Fibroblast of upper back skin (primary cell): ENCODE results near the gene SLC6A6.

Experiments used
- DNase-seq: peaks from one replicate; pipeline ENCODE4 v3.0.0-alpha.2; 2013

Gene SLC6A6

DNA sequence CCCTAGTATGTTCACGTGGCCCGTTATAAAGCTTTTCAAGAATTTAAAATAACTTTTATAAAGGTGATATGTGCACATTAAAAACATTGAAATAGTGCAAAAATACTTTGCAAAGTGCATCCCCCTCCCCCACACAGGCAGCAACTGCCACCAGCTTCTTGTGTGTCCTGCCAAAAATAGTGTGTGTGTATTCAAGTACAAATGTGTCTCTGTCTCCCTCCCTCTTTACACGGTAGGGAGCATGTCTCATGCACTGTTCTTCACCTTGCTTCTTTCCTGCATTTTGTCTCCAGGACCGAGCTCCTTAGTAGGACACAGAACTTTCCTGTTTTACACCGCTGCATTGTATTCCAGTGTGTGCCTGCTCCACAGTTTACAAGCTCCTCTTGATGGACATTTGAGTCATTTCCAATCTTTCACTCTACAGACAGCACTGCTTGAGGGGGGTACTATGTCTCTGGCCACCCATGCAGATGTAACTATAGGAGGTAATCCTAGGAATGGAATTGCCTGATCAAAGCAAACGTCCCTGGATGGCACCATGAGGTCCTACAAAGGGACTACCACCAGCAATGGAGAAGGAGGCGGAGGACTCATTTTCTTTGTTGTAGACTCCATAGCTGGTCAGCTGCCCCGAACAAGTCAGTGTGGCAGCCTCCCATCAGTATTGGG lies 52.4 kb downstream of the SLC6A6 start:
- no peak for DNase-seq

DNA sequence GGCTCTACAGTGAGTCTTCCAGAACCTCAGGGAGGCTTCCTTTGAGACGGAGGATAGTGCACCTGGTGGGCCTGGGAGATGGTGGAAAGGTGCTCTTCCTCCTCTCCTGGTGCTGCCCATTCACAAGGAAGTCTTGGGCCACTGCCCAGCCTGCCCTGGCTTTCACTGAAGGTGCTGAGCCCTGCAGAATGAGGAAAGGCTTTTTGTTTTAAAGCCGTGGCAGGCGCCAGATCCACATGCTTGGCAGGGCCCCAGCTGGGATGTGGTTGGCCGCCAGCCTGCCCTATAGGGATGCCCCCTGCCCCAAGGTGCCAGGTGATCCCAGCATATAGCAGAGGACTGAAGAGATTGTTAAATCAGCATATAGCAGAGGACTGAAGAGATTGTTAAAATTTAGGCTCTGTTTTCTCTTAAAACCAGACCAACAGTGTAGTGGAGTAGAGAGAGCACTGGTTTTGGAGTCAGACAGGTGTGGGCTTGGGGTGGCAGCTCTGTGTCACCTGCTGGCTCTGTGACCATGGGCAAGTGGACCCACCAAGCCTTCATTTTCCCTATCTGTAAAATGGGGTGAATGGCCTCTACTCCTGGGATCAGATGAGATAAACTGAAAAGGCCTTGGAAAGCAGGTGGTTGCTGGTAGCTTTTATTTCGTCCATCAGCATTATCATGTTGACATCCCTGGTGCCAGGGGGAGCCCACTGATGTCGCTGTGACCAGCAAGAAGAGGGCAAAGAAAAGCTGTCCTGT lies 53.3 kb downstream of the SLC6A6 start:
- no peak for DNase-seq

DNA sequence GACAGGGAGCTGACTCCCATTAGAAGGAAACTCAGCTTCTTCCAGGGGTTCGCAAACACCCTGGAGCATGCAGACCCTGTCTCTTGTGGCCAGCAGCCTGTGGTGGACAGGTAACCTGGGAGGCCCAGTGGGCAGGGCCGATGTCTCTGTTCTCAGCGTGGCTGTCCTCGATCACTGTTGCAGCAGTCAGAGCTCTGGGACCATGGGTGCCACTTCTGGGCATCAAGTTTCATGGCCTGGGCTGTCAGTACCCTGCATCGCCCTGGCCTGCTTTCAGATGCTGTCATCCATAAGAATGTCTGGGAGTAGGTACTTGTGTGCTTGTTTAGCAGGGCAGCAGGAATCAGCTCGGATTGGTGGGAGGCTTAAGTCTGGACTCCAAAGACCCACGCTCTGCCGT lies 54.4 kb downstream of the SLC6A6 start:
- no peak for DNase-seq

DNA sequence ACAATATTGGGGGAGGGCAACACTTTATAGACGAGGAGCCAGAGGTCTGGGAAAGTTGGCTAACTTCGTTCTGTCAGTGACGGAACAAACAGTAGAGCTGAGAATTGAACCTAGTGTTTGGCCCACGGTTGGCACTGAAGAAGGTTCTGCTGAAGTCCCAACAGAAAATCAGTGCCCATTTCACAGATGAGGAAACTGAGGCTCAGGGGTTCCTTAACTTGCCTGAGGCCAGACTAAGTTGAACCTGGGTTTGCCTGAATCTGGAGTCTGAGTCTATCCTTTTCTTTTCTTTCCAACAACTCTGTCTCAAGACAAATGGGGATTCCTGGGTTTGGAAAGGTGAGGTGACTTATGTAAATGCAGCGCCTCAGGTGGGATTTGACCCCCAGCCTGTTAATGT lies 55.1 kb downstream of the SLC6A6 start:
- DNase-seq: no peak

DNA sequence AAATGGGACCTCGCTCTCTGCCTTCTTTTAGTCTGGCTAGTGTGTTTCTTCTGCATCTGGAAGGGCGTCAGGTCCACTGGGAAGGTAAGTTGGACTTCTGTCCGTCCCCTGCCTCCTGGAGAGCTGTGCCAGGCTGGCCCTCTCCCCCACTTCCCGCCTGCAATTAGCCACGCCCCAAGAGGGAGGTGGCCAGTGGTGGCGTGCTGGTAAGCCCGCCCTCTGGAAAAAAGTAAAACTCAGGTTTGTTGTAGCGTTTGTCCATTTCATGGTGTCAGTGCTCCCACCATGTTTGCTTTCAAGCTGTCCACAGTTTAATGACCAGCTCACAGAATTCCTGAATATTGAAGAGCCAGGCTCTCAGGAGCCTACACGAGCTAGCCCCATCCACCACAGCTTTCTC lies 55.6 kb downstream of the SLC6A6 start:
- no peak for DNase-seq

DNA sequence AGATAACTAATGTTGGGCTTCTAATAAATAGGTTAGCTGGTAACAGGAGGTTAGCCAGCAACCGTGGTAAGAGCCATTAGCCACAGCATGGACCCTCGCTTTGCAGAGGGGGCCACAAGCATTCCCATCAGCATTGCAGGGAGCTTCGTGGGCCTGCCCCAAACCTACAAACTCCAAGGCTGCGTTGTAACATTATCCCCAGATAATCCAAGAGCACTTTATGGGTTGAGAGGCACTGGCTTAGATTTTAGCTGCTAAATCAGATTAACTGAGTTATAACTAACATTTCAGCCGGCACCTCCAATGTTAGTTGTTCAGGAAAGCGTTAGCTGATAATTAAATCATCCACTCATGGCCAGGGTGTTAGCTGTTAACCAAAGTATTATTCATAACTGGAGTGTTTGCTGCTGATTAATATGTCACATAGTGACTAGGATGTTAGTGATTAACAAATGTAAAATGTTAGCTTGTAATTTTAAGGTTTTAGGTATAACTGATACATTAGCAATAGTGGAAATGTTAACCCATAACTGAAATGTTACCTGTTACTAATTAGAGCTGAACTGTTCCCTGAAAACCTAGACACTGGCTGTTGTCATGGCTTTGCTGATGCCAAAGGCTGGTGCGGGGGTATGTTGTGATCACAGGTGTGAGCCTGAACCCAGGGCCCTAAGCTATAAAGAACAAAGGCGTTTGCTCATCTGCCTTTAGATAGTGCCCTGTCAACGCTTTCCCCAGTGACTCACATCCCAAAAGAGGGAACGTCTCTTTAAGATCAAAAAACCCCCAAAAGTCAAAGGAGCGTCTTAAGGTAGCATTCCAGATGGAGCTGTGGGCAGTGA lies 56.2 kb downstream of the SLC6A6 start:
- no peak for DNase-seq

DNA sequence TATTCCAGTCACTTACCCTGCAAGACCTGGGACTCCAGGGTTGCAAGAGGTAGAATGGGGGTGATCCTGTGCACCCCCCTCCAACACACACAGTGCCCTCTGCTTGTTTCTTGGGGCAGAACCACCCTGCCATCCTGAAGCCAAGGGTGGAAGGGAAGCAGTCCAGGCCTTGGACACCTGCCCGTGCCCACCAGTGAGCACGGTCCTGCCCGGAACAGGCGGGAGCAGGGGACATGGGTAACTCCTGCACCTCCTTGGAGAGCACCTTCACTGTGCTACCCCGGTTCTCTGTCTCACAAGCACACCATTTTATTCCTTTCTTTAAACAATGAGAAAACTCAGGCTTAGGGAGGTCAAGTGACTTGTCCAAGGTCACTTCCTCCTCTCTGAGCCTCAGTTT lies 57.0 kb downstream of the SLC6A6 start:
- DNase-seq: no peak

DNA sequence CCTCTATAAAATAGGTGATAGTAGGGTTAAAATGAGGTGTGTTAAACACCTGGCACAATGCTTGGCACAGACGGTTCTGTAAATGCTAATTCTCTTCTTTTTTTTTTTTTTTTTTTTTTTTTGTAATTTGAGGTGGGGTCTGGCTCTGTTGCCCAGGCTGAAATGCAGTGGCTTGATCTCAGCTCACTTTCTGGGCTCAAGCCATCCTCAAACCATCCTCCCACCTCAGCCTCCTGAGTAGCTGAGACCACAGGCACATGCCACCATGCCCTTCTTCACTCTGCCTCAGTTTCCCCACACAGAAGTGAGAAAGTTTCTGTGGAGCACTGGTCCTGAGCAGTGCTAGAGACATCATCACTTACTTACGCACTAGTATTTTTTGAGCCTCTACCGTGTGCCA lies 57.4 kb downstream of the SLC6A6 start:
- DNase-seq: no peak

DNA sequence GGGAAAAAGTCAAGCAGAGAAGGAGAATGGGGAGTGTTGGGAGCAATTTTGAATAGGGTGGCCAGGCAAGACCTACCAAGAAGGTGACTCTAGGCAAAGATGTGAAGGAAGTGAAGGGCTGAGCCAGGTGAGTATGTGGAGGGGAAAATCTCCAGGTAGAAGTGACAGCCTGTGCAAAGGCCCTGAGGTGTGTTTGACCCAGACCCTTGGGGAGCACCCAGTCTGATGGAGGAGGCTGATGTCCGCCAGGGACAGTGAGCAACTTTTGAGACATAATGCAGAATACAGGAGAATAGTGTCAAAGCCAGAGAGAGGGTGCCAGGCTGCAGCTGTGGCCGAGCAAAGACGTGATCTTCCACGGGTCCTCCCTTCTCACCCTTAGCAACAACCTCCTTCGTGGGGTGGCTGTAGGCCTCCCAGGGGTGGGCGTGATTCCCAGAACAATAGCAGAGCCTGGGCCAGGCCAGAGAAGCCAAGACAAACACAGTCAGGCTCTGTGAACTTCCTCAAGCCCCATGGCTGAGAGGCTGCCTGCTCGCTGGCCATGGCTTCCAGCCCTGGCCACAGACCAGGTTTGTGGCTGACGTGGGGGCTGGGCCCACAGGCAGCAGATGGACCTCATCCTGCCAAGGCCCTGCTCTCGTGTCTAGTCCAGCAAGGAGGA lies 58.1 kb downstream of the SLC6A6 start:
- peak; percentile 95 for DNase-seq

DNA sequence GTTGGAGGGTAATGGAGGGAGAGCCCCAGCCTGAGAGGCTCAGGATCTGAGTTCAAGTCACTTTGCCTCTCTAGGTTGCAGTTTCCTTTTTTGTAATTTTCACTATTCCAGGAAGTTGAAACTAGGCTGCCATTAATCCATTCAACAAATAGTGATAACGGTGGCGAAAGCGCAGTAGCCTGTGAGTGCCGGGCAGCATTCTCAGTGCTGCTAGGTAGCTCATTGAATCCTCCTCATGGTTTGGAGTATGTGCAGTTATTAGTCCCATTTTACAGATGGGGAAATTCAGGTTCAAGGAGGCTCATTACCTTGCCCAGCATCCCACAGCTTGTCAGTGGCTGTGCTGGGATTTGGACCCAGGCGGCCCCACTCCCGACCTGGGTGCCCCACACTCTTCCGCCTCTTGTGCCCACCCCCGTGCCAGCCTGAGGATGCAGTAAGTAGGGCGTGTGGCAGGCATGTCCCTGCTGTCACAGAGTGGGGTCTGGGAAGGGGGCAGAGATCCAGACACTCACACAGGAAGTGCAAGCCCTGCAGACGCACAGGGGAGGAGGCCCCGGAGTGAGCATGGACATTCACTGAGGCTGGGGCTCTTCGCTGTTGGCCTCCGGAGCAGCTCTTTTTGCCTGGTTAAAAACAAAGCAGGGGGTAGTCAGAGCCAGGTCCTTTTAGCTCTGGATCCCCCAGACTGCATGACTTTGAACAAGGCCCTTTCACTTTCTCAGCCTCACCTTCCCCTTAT lies 58.8 kb downstream of the SLC6A6 start:
- DNase-seq: no peak

DNA sequence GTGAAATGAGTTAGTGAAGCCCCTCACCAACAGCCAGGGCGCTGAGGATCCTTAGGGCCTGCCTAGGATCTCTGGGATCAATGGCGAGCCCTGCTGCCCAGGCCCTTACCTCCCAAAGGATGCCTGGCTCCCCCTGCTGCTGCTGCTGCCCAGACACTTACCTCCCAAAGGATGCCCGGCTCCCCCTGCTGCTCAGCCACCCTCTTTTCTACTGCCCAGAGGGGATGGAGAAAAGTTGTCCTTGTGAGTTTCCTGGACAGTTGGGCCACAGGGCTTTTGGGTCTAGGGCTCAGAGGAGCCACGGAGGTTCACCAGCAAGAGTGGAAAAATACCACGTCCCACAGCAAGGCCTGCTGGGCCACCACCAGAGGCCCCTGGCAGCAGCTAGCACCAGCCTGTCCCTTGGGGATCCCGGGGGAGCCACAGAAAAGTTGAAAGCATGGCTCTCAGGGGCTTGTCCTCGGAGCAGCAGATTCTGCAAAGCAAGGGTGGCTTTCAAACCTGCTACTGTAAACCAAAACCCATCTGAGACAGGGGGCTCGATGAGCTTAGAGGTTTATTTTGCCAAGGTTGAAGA lies 59.4 kb downstream of the SLC6A6 start:
- DNase-seq: peak; percentile 75

DNA sequence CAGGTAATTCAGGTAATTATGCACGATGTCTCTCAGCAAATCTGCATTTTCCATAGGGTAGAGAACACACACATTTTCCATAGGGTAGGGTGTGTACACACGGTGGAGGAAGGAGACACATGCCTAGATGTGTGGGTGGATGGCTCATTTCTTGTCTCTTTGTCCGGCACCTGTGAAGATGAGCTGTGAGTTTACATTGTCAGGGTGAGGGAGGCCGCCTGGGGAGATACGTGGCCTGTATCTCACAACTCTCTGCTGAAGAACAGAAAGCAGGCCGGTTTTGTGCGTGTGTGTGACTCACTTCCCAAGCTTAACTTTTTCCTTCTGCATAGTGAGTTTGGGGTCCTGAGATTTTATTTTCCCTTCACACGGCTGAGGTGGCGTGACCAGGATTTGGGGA lies 60.3 kb downstream of the SLC6A6 start:
- no peak for DNase-seq

DNA sequence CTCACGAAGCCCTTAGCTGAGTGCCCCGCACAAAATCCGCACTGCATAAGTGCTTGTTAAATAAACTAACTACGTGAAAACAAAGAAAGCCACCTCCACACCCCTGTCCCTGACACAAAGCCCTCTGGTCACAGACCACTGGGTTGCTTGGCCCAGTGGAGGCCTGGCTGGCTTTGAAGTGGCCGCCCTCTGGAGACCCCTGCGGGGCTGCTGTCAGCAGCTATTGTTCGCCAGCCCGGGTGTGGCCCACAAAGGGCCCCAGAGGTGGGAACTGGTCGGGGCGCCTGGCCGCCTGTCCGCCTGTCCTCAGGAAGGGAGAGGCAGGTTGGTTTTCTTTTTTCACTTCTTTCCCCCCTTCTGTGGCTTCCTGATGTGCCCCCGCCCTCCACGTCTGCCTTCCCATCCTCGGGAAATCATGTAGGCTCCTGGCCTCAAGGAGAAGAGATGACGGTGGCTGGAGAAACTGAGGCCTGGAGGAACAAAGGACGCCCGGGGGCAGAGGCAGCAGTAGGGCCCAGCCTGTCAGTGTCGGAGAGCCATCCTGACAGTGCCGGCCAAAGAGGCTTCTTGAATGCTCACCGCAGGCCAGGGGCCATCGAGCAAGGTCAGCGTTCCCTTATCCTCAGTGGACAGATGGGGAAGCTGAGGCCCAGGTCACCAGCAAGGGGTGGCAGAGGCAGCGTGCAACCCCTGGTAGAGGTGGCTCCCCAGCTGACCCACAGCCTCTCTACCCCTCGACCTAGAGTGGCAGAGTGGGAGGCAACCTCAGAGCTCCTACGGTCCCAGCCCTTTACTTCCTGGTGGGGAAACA lies 61.1 kb downstream of the SLC6A6 start:
- no peak for DNase-seq

DNA sequence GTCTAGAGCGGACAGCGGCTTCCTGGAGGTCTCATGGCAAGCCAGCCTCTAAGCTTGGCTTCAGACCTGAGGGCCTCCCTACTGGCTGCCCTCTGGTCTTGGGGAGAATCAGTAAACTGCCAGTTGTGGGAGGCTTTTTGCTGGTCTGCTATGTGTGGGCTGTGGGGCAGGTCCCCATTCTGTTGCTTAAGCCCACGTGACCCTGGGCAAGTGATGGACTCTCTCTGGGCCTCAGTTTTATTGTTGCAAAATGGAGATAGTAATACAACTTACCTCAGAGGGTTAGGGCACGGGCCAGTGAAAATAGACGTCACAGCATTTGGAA lies 61.7 kb downstream of the SLC6A6 start:
- DNase-seq: no peak

DNA sequence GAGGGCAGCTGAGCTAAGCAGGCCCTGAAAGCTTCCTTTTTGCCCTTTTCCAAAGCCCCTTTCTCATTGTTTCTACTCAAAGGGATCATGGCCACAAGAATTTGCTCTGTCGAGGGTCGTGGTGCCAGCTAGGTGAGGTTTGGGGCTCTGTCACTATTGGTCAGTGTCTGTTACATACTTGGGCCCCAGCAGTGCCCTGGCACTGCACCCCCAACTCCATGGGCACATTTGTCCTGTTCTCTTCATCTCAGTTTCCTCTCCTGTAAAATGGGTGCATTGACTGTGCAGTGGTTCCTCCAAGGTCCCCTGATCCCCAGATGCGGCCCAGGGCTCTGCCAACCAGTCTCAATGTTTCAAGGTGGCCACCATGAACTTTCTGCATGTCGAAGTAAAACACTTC lies 62.1 kb downstream of the SLC6A6 start:
- no peak for DNase-seq

DNA sequence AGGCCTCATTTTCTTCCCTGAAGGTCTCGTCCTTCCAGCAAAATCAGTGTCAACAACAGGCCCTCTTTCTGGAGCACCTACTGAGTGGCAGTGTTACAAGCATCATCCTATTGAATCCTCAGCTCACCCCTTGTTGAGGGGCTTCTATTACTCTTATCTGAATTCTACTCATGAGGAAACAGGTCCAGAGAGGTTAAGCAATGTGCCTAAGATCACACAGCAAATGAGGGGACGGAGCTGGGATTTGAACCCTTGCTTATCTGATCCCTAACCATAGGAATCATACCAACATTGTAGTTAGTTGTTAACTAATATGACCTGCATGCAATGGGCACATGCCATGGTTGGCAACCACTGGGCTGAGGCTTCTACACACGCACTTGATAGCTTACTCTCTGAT lies 63.0 kb downstream of the SLC6A6 start:
- no peak for DNase-seq

DNA sequence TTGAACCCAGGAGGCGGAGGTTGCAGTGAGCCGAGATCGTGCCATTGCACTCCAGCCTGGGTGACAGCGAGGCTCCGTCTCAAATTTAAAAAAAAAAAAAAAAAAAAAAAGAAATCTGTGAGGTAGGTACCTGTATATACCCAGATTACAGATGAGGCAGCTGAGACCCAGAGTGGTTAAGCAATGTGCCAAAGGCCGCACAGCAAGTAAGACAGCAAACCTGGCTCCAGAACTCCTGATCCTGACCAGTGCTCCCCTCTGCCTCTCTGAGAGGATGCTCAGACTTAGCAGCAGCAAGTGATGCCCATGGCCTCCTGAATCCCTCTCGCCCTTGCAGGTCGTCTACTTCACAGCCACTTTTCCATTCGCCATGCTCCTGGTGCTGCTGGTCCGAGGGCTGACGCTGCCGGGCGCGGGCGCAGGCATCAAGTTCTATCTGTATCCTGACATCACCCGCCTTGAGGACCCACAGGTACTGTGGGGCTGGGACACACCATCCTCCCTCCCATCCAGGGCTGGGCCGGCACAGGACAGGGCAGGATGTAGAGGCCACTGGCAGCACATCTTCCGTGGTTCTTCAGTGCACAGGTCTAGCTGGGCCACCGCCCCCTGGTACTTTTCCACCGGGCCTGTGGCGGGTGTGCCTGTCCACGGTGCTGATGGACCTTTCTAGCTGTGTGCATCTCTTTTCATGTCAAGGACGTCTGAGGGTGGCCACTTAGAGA lies 63.9 kb downstream of the SLC6A6 start:
- no peak for DNase-seq

DNA sequence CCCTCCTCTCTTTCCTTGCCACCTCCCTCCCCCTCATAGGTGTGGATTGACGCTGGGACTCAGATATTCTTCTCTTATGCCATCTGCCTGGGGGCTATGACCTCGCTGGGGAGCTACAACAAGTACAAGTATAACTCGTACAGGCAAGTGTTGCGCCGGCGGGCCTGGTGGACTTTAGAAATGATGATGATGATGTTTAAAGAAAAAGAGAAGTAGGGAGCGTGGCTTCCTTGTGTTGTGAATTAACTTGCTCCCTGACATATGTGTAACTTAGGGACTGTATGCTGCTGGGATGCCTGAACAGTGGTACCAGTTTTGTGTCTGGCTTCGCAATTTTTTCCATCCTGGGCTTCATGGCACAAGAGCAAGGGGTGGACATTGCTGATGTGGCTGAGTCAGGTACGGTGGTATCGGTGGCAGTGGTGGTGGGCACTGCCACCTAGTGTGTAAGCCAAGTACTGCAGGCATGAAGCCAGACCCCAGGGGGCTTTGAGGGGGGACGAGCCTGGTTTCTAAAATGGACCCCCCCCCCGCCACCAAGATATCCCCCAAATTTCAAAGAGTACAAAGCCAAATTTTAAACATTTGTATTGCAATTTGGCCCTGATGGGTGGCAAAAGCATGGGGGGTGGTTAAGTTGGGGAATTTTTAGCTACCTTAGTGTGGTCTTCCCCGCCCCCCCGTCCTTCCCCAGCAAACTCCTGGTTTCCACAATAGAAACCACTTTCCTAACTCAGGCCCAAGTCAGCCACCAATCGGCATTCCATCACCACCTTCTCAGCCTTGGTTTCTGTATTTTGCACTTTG lies 65.6 kb downstream of the SLC6A6 start:
- DNase-seq: peak; percentile 37

DNA sequence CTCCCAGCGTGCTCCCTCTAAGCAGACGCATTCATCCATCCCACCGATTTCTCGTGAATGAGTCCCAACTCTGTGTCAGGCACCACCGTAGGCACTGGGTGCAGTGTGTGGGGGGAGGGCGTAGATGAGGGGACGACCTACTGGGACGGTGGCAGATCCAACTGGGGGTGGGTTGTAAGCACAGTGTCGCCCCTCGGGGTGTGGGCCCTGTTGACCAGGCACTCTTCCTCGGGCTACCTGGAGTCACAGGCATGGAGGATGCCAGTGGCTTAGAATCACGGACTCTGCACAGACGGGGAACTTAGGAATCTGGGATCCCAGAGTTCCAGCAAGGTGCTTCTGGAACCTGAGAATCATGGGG lies 66.2 kb downstream of the SLC6A6 start:
- no peak for DNase-seq

DNA sequence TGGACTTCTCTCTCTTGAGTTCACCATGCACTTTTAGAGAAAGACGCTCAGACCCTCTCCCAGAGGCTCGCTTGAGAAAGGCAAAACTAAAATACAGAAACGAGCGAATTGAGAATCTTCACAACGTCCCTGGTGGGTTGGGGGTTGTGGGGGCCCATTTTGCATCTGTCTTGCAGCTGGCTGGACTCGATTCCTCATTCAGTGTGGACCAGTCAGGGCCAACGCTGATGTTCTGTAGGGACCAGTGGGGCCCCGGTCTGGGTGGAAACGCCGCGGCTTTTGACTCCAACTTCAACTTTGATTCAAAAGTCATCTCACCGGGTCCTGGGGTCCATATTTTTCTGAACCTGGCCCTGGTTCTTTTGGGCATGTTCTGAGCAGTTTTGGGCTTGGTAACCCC lies 68.1 kb downstream of the SLC6A6 start:
- no peak for DNase-seq
